H1 (cell line): ENCODE results near the gene RIPK4. TPM values are rescaled to one million over a fixed set of nuclear protein-coding genes. Genes with fewer than 3 reads are reported as not detected.

ENCODE experiments used
- CTCF ChIA-PET: fragments of 300-600 bp; sonication (Branson Sonifier 250); formaldehyde crosslinking; loops from one replicate; lab custom pipeline; 2021; ENCODE audit not compliant: partially characterized antibody; lab: Charles Lee
- POLR2A ChIA-PET: fragments of 300-600 bp; sonication (Branson Sonifier 250); formaldehyde crosslinking; loops from one replicate; lab custom pipeline; 2021; ENCODE audit warnings: inconsistent platforms; ENCODE audit not compliant: partially characterized antibody; lab: Charles Lee
- DNase-seq, 2 experiments: peaks; one replicate each; pipeline versions ENCODE4 v3.0.0 to v3.0.0-alpha.2; 2010 to 2022; ENCODE audit warnings: low spot score in 2 of 2, low read depth in 1 of 2, mixed read lengths in 1 of 2
- FAIRE-seq: peaks from 2 replicates; lab custom pipeline; 2011; peaks lifted over from hg19 to GRCh38; lab: Jason Lieb, UNC
- H2AFZ ChIP-seq: 2 replicates; pipeline ENCODE4 v1.8.1; 2012; ENCODE audit warnings: low read length, inconsistent platforms
- H2AK5ac ChIP-seq: 2 replicates; pipeline ENCODE4 v1.6.1; 2013; ENCODE audit warnings: low read depth, low read length
- H2BK120ac ChIP-seq: replicated peaks from 2 replicates; pipeline ENCODE3; 2013; ENCODE audit warnings: low read depth, low read length, inconsistent platforms
- H2BK12ac ChIP-seq: 2 replicates; pipeline ENCODE4 v1.6.1; 2013; ENCODE audit warnings: low read depth, low read length
- H2BK15ac ChIP-seq: 2 replicates; pipeline ENCODE4 v1.6.1; 2013; ENCODE audit warnings: low read length
- H2BK20ac ChIP-seq: 2 replicates; pipeline ENCODE4 v1.6.1; 2013; ENCODE audit warnings: low read length
- H2BK5ac ChIP-seq: 2 replicates; pipeline ENCODE4 v1.6.1; 2013; ENCODE audit warnings: low read depth, low read length
- H3K14ac ChIP-seq: 2 replicates; pipeline ENCODE4 v1.6.1; 2013; ENCODE audit warnings: inconsistent platforms; ENCODE audit not compliant: insufficient read length
- H3K18ac ChIP-seq: 2 replicates; pipeline ENCODE4 v1.6.1; 2013; ENCODE audit warnings: low read length; ENCODE audit errors: extremely low read depth
- H3K23ac ChIP-seq: 2 replicates; pipeline ENCODE4 v1.6.1; 2013; ENCODE audit warnings: inconsistent platforms; ENCODE audit not compliant: insufficient read length
- H3K23me2 ChIP-seq: 2 replicates; pipeline ENCODE4 v1.6.1; 2013; ENCODE audit warnings: low read depth, low read length
- H3K27ac ChIP-seq: 2 replicates; pipeline ENCODE4 v1.6.1; 2011; ENCODE audit warnings: low read depth, low read length, inconsistent platforms
- H3K27me3 ChIP-seq, 4 experiments: replicated peaks in 1 of 4; 1 replicate in 1 of 4; 2 replicates in 3 of 4; pipeline versions ENCODE4 v1.6.1 to v1.8.1; 2011 to 2013; ENCODE audit warnings: low read length in 3 of 4, mild to moderate bottlenecking in 3 of 4, inconsistent platforms in 2 of 4, mixed read lengths in 2 of 4, moderate library complexity in 1 of 4; ENCODE audit not compliant: control insufficient read depth in 3 of 4, insufficient read depth in 3 of 4; ENCODE audit errors: extremely low read depth in 1 of 4
- H3K36me3 ChIP-seq, 4 experiments: 2 replicates each; pipeline versions ENCODE4 v1.6.1 to v1.8.1; 2011 to 2013; ENCODE audit warnings: mild to moderate bottlenecking in 4 of 4, low read length in 3 of 4, moderate library complexity in 2 of 4, control low read depth in 1 of 4, inconsistent platforms in 1 of 4; ENCODE audit not compliant: insufficient read depth in 4 of 4, control insufficient read depth in 2 of 4
- H3K4ac ChIP-seq: replicated peaks from 2 replicates; pipeline ENCODE3; 2013; ENCODE audit warnings: low read length, low read depth, mixed read lengths, inconsistent platforms; ENCODE audit not compliant: insufficient read length
- H3K4me1 ChIP-seq, 4 experiments: replicated peaks in 1 of 4; 1 replicate in 1 of 4; 2 replicates in 3 of 4; pipeline versions ENCODE4 v1.6.1 to v1.8.1; 2011 to 2013; ENCODE audit warnings: low read length in 3 of 4, inconsistent platforms in 2 of 4, mixed read lengths in 1 of 4; ENCODE audit not compliant: insufficient read depth in 4 of 4, control insufficient read depth in 3 of 4
- H3K4me2 ChIP-seq, 2 experiments: 2 replicates each; pipeline versions ENCODE4 v1.6.1 to v1.8.1; 2011 to 2013; ENCODE audit warnings: low read depth in 2 of 2, low read length in 2 of 2, control low read depth in 1 of 2, inconsistent platforms in 1 of 2, mild to moderate bottlenecking in 1 of 2; ENCODE audit not compliant: insufficient read depth in 1 of 2
- H3K4me3 ChIP-seq, 4 experiments: fragments of 200-600, 300-600 bp in 1 of 4; sonication (generic), shearing (Covaris generic), sonication (Bioruptor Twin) in 1 of 4; 2 replicates each; pipeline versions ENCODE4 v1.5.1 to v1.8.1; 2011 to 2016; ENCODE audit warnings: low read length in 4 of 4, low read depth in 3 of 4, control low read depth in 2 of 4, inconsistent platforms in 2 of 4, mild to moderate bottlenecking in 2 of 4, mixed read lengths in 1 of 4, moderate library complexity in 1 of 4; ENCODE audit not compliant: insufficient read depth in 2 of 4; ENCODE audit errors: extremely low read depth in 1 of 4
- H3K56ac ChIP-seq: replicated peaks from 2 replicates; pipeline ENCODE3; 2013; ENCODE audit warnings: low read depth, mild to moderate bottlenecking, mixed read lengths, low read length, inconsistent platforms; ENCODE audit not compliant: insufficient read length
- H3K79me1 ChIP-seq: 2 replicates; pipeline ENCODE4 v1.6.1; 2013; ENCODE audit warnings: low read depth, low read length, control low read depth
- H3K79me2 ChIP-seq, 2 experiments: 2 replicates each; pipeline versions ENCODE4 v1.6.1 to v1.8.1; 2012 to 2013; ENCODE audit warnings: low read length in 2 of 2, mild to moderate bottlenecking in 2 of 2, inconsistent platforms in 1 of 2; ENCODE audit not compliant: insufficient read depth in 2 of 2, control insufficient read depth in 1 of 2
- H3K9ac ChIP-seq, 4 experiments: replicated peaks in 1 of 4; 1 replicate in 1 of 4; 2 replicates in 3 of 4; pipeline versions ENCODE4 v1.6.1 to v1.8.1; 2011 to 2013; ENCODE audit warnings: low read depth in 3 of 4, low read length in 3 of 4, control low read depth in 2 of 4, mild to moderate bottlenecking in 2 of 4, moderate library complexity in 2 of 4, inconsistent platforms in 1 of 4; ENCODE audit errors: extremely low read depth in 1 of 4
- H3K9me3 ChIP-seq, 2 experiments: 2 replicates each; pipeline versions ENCODE4 v1.6.1 to v1.8.1; 2012 to 2013; ENCODE audit warnings: mild to moderate bottlenecking in 2 of 2, moderate library complexity in 2 of 2, control low read depth in 1 of 2, inconsistent platforms in 1 of 2, low read depth in 1 of 2, low read length in 1 of 2, mixed read lengths in 1 of 2; ENCODE audit not compliant: insufficient read depth in 2 of 2
- H4K20me1 ChIP-seq, 2 experiments: replicated peaks in 1 of 2; 2 replicates each; pipeline versions ENCODE3 to v1.8.1; 2011 to 2013; ENCODE audit warnings: inconsistent platforms in 2 of 2, low read length in 2 of 2, mild to moderate bottlenecking in 1 of 2; ENCODE audit not compliant: insufficient read depth in 2 of 2, control insufficient read depth in 1 of 2
- H4K5ac ChIP-seq: 2 replicates; pipeline ENCODE4 v1.6.1; 2013; ENCODE audit warnings: low read length, low read depth, mixed read lengths, inconsistent platforms; ENCODE audit not compliant: insufficient read length
- H4K8ac ChIP-seq: 2 replicates; pipeline ENCODE4 v1.8.0; 2013; ENCODE audit warnings: mild to moderate bottlenecking, moderate library complexity, low read length, inconsistent platforms; ENCODE audit not compliant: insufficient read depth; ENCODE audit errors: extremely low read depth
- H4K91ac ChIP-seq: replicated peaks from 2 replicates; pipeline ENCODE3; 2013; ENCODE audit warnings: low read length, mixed read lengths, inconsistent platforms; ENCODE audit not compliant: insufficient read length
- EGR1 ChIP-seq: IDR thresholded peaks from 2 replicates; pipeline ENCODE4 v1.6.1; 2011; ENCODE audit warnings: low read depth, low read length, borderline replicate concordance
- JUN ChIP-seq: IDR thresholded peaks from 2 replicates; pipeline ENCODE4 v1.6.1; 2011; ENCODE audit warnings: low read depth, mild to moderate bottlenecking, improper control_type of control experiment, low read length
- JUND ChIP-seq: IDR thresholded peaks from 2 replicates; pipeline ENCODE4 v1.6.1; 2011; ENCODE audit warnings: mild to moderate bottlenecking, improper control_type of control experiment, low read length
- WGBS, 2 experiments: shearing (Covaris generic) in 1 of 2; methylation state at CpG; one replicate each; pipeline versions ENCODE4 v1.1.6 to v1.1.7; 2013 to 2015; ENCODE audit warnings: low lambda C conversion rate in 2 of 2, mixed read lengths in 2 of 2, inconsistent platforms in 1 of 2, low coverage in 1 of 2, missing lambda C conversion rate in 1 of 2; ENCODE audit not compliant: insufficient replicate concordance in 2 of 2, insufficient coverage in 1 of 2, insufficient read length in 1 of 2; ENCODE audit errors: extremely low coverage in 1 of 2, missing lambda C conversion rate in 1 of 2; 5-methylcytosine and 5-hydroxymethylcytosine counted together
- polyA plus RNA-seq, 7 experiments: library from polyadenylated mRNA; depleted of rRNA in 3 of 7; stranded (reverse) in 5 of 7; unstranded in 2 of 7; fragments of >200 nt in 5 of 7; fragments of 200-250 nt in 2 of 7; gene quantifications; 1 replicate in 5 of 7; 2 replicates in 1 of 7; 4 replicates in 1 of 7; pipeline versions ENCODE4 v1.2.1 to v1.2.3, GENCODE V29; 2011 to 2013; ENCODE audit warnings: missing spikeins in 2 of 7, mixed read lengths in 2 of 7
- total RNA-seq: library from RNA; stranded (reverse); fragmentation: NEBNext Ultra II Directional; extraction: Animal tissue kit (Norgen Biotek cat#: 25700); gene quantifications from 2 replicates; pipeline ENCODE4 v1.2.1, GENCODE V29; 2021
- TF ChIP-seq, protein P1 (sequence below): IDR thresholded peaks from 2 replicates; pipeline ENCODE4 v1.6.1; 2012; ENCODE audit warnings: inconsistent platforms

Gene RIPK4
- total and polyA plus RNA-seq, 2 of the 8 experiments (the other 6 are each of a cell fraction or from before 2014, with no cell fraction given), result 2.7 to 5.6 TPM

DNA sequence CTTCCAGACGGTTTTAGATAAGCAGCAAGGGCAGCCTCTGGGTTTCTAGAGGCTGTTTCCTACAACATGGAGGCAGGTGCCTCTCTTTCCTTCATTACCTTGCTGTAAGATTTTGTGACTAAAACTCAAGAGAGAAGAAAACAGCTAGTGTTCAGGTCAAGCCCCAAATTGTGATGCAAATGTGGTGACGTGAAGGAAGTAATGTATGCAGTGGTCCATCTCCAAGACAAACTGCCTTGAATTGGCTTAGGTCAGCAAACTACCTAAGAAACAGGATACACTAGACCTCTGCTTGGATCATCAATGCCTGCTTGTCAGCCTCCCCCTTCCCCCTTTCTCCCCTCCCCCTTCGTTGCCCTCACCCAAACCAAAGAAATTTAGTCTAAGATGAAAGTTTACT, 28.9 kb upstream of the RIPK4 start:
- H3K4me2 ChIP-seq, result no peak overlapping the region
- 58% methylated on average over 2 of the region's 3 CpGs; no CpG with 5 or more reads in 1 of the 2 experiments for WGBS, 2 experiments
- DNase-seq (no peak), FAIRE-seq (no peak)
- H2BK120ac ChIP-seq, result no peak overlapping the region
- no peak overlapping the region for H3K27ac ChIP-seq
- no peaks in the 10 kb centered on the region for H4K20me1 ChIP-seq
- ChIA-PET CTCF (interaction anchor here (0.9 to 1.4 kb wide), 3 partner anchors 33 to 186 kb away, joined by 3 to 4 read pairs (median 3); no protein-coding TSS in a partner anchor), POLR2A (interaction anchor here (1.3 kb wide), 1 partner anchor 30 kb away, joined by 3 read pairs; no protein-coding TSS in a partner anchor)
- no peak overlapping the region for H2BK20ac ChIP-seq
- no peak overlapping the region for H3K56ac ChIP-seq
- H3K9ac ChIP-seq, result no peak overlapping the region
- H3K79me2 ChIP-seq, result no peaks in the 10 kb centered on the region
- H3K27me3 ChIP-seq, result no peaks in the 10 kb centered on the region
- no peak overlapping the region for H2BK15ac ChIP-seq
- no peak overlapping the region; the same call in 1 of the 2 replicates for H2BK5ac ChIP-seq
- H2AK5ac ChIP-seq, result no peak overlapping the region
- no peak overlapping the region; the same call in 1 of the 2 replicates for H2BK12ac ChIP-seq
- H3K36me3 ChIP-seq, result peaks cover 2 to 8% (median 4%) of the 10 kb centered on the region in 4 experiments; a peak in 5 of 8 replicates
- H3K79me1 ChIP-seq, result no peaks in the 10 kb centered on the region
- H3K4me3 ChIP-seq, result no peak overlapping the region
- H2AFZ ChIP-seq, result no peak overlapping the region
- no peak overlapping the region; the same call in 1 of the 2 replicates for H3K18ac ChIP-seq
- H3K23me2 ChIP-seq, result peaks cover under 1% of the 10 kb centered on the region; the same call in 1 of the 2 replicates
- H4K5ac ChIP-seq, result no peak overlapping the region
- H4K8ac ChIP-seq, result no peak overlapping the region
- H3K14ac ChIP-seq, result no peak overlapping the region
- H4K91ac ChIP-seq, result no peak overlapping the region
- H3K4ac ChIP-seq, result no peak overlapping the region
- peaks cover 0 to 3% (median 1%) of the 10 kb centered on the region in 4 experiments; a peak in 2 of 7 replicates for H3K4me1 ChIP-seq
- no peak overlapping the region for H3K23ac ChIP-seq
- peaks cover 0 to 5% of the 10 kb centered on the region in 2 experiments; a peak in 2 of 4 replicates for H3K9me3 ChIP-seq
- TF ChIP-seq JUN (no peak), JUND (no peak), EGR1 (no peak)
- TF ChIP-seq, protein P1, sequence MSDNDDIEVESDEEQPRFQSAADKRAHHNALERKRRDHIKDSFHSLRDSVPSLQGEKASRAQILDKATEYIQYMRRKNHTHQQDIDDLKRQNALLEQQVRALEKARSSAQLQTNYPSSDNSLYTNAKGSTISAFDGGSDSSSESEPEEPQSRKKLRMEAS, result no peak
